Liver (tissue), 9 donors: Measurements from ENCODE around the gene CCDC97. TPM values are rescaled to one million over a fixed set of nuclear protein-coding genes. Genes with fewer than 3 reads are reported as not detected.

Source experiments
- DNase-seq: peaks from one replicate; pipeline ENCODE4 v3.0.0-alpha.2; 2017; ENCODE audit warnings: low spot score
- H3K27ac ChIP-seq, 2 donors: one replicate each; pipeline ENCODE4 v1.7.0; 2013; ENCODE audit warnings: inconsistent platforms in 2 of 2, low read length in 2 of 2, control low read depth in 1 of 2, low read depth in 1 of 2, mild to moderate bottlenecking in 1 of 2
- H3K27me3 ChIP-seq, 4 donors: one replicate each; pipeline versions ENCODE4 v1.6.1 to v1.7.0; 2013; ENCODE audit warnings: low read length in 3 of 4, inconsistent platforms in 1 of 4, mild to moderate bottlenecking in 1 of 4, moderate library complexity in 1 of 4; ENCODE audit not compliant: control insufficient read depth in 4 of 4, insufficient read depth in 4 of 4
- H3K36me3 ChIP-seq, 4 donors: one replicate each; pipeline versions ENCODE4 v1.6.1 to v1.7.0; 2013; ENCODE audit warnings: low read length in 3 of 4, mild to moderate bottlenecking in 3 of 4, low read depth in 1 of 4, moderate library complexity in 1 of 4; ENCODE audit not compliant: control insufficient read depth in 4 of 4, insufficient read depth in 3 of 4
- H3K4me1 ChIP-seq, 4 donors: one replicate each; pipeline versions ENCODE4 v1.6.1 to v1.7.0; 2013; ENCODE audit warnings: low read length in 3 of 4, mild to moderate bottlenecking in 3 of 4, moderate library complexity in 1 of 4; ENCODE audit not compliant: control insufficient read depth in 4 of 4, insufficient read depth in 4 of 4
- H3K4me3 ChIP-seq, 3 donors: one replicate each; pipeline versions ENCODE4 v1.6.1 to v1.7.0; 2013; ENCODE audit warnings: low read length in 3 of 3, control low read depth in 1 of 3, low read depth in 1 of 3, mild to moderate bottlenecking in 1 of 3
- H3K9ac ChIP-seq, 2 donors: one replicate each; pipeline ENCODE4 v1.7.0; 2013; ENCODE audit warnings: low read length in 2 of 2, mild to moderate bottlenecking in 2 of 2, moderate library complexity in 2 of 2, control low read depth in 1 of 2, low read depth in 1 of 2
- H3K9me3 ChIP-seq, 4 donors: one replicate each; pipeline versions ENCODE4 v1.6.1 to v1.7.0; 2013; ENCODE audit warnings: low read length in 3 of 4; ENCODE audit not compliant: control insufficient read depth in 4 of 4
- ATF3 ChIP-seq: IDR thresholded peaks from 2 replicates; pipeline ENCODE4 v1.6.1; 2016; ENCODE audit warnings: antibody characterized with exemption
- CTCF ChIP-seq: fragments of 150-350 bp; IDR thresholded peaks from 2 replicates; pipeline ENCODE4 v1.5.1; 2017; ENCODE audit warnings: improper control_type of control experiment, low read depth, low read length; ENCODE audit not compliant: missing input control
- EGR1 ChIP-seq, 2 donors: IDR thresholded peaks; 2 replicates each; pipeline ENCODE4 v1.6.1; 2016 to 2018; ENCODE audit warnings: antibody characterized with exemption in 2 of 2, low read depth in 2 of 2
- FOXA1 ChIP-seq: IDR thresholded peaks from 2 replicates; pipeline ENCODE4 v1.6.1; 2016; ENCODE audit warnings: antibody characterized with exemption
- FOXA2 ChIP-seq: IDR thresholded peaks from 2 replicates; pipeline ENCODE4 v1.6.1; 2016; ENCODE audit warnings: antibody characterized with exemption
- GABPA ChIP-seq, 2 donors: IDR thresholded peaks in 1 of 2; conservative IDR thresholded peaks in 1 of 2; 2 replicates each; pipeline ENCODE4 v1.6.1; 2016; ENCODE audit warnings: antibody characterized with exemption in 2 of 2, mild to moderate bottlenecking in 1 of 2, moderate library complexity in 1 of 2
- HNF4A ChIP-seq, 2 donors: conservative IDR thresholded peaks; 2 replicates each; pipeline ENCODE4 v1.6.1; 2016; ENCODE audit warnings: antibody characterized with exemption in 2 of 2, mild to moderate bottlenecking in 2 of 2
- HNF4G ChIP-seq: IDR thresholded peaks from 2 replicates; pipeline ENCODE4 v1.6.1; 2016; ENCODE audit warnings: antibody characterized with exemption
- JUND ChIP-seq, 2 donors: IDR thresholded peaks; 2 replicates each; pipeline ENCODE4 v1.6.1; 2016; ENCODE audit warnings: antibody characterized with exemption in 2 of 2
- MAX ChIP-seq: IDR thresholded peaks from 2 replicates; pipeline ENCODE4 v1.6.1; 2016; ENCODE audit warnings: antibody characterized with exemption
- NR2F2 ChIP-seq: IDR thresholded peaks from 2 replicates; pipeline ENCODE4 v1.6.1; 2016; ENCODE audit warnings: antibody characterized with exemption
- RAD21 ChIP-seq, 2 donors: IDR thresholded peaks; 2 replicates each; pipeline ENCODE4 v1.6.1; 2016; ENCODE audit warnings: antibody characterized with exemption in 2 of 2, mild to moderate bottlenecking in 2 of 2
- REST ChIP-seq: IDR thresholded peaks from 2 replicates; pipeline ENCODE4 v1.6.1; 2016; ENCODE audit warnings: antibody characterized with exemption, mild to moderate bottlenecking
- RXRA ChIP-seq, 2 donors: IDR thresholded peaks; 2 replicates each; pipeline ENCODE4 v1.6.1; 2017 to 2018; ENCODE audit warnings: antibody characterized with exemption in 2 of 2, mild to moderate bottlenecking in 1 of 2
- SP1 ChIP-seq: IDR thresholded peaks from 2 replicates; pipeline ENCODE4 v1.6.1; 2018; ENCODE audit warnings: antibody characterized with exemption, mild to moderate bottlenecking
- TAF1 ChIP-seq: conservative IDR thresholded peaks from 2 replicates; pipeline ENCODE4 v1.6.1; 2016; ENCODE audit warnings: antibody characterized with exemption, mild to moderate bottlenecking
- YY1 ChIP-seq: IDR thresholded peaks from 2 replicates; pipeline ENCODE4 v1.6.1; 2016; ENCODE audit warnings: antibody characterized with exemption, mild to moderate bottlenecking
- ZBTB33 ChIP-seq: IDR thresholded peaks from 2 replicates; pipeline ENCODE4 v1.6.1; 2016; ENCODE audit warnings: antibody characterized with exemption
- WGBS: extraction: QIAGEN DNeasy Blood & Tissue Kit; methylation state at CpG from one replicate; pipeline ENCODE4 v1.1.7; 2013; 5-methylcytosine and 5-hydroxymethylcytosine counted together
- polyA plus RNA-seq, 2 donors: library from polyadenylated mRNA; stranded (reverse) in 1 of 2; unstranded in 1 of 2; fragments of 200-250 nt in 1 of 2; fragments of >200 nt in 1 of 2; fragmentation: Nextera tagmentation in 1 of 2; extraction: Ambion mirVana in 1 of 2; gene quantifications; one replicate each; pipeline versions ENCODE4 v1.2.1 to v1.2.3, GENCODE V29; 2013 to 2015
- total RNA-seq, 2 donors: library from RNA; depleted of rRNA; stranded (reverse); fragments of >200 nt; gene quantifications; one replicate each; pipeline ENCODE4 v1.2.3, GENCODE V29; 2014
- donor health status: healthy.
- donor health status: healthy.
- donor health status: healthy.
- donor health status: healthy.
- donor health status: healthy.

CCDC97 gene
- total and polyA plus RNA-seq, 4 donors = 3.8 to 5.7 (median 5.3) TPM

GRCh38 chr19:41327576-41328156 is 17.7 kb downstream of the CCDC97 start:
- TF ChIP-seq RAD21 (IDR thresholded peaks at IDR 0.05) (peak in 1 of 2 donors; percentile 0), SP1 (peak; percentile 40), FOXA2 (no peak)
- no peaks in the 10 kb centered on the region for H3K27me3 ChIP-seq
- H3K36me3 ChIP-seq = peaks cover 0 to 4% (median 0%) of the 10 kb centered on the region in 4 donors
- H3K4me1 ChIP-seq = peaks cover 10 to 48% (median 23%) of the 10 kb centered on the region in 4 donors
- H3K9ac ChIP-seq = peak overlapping the region in 1 of 2 donors; percentile 24
- H3K9me3 ChIP-seq = no peaks in the 10 kb centered on the region
- DNase-seq = no peak
- H3K27ac ChIP-seq = peak overlapping the region; percentile 38 to 80
- 30% methylated on average over 33 of the region's 33 CpGs for WGBS
- no peak overlapping the region for H3K4me3 ChIP-seq

- Histone ChIP-seq H3K27ac (peak overlapping the region; percentile 38 to 80), H3K4me3 (no peak overlapping the region), H3K9me3 (no peaks in the 10 kb centered on the region), H3K9ac (peak overlapping the region in 1 of 2 donors; percentile 24), H3K4me1 (peaks cover 10 to 43% (median 19%) of the 10 kb centered on the region in 4 donors), H3K36me3 (peaks cover 0 to 4% (median 0%) of the 10 kb centered on the region in 4 donors), H3K27me3 (no peaks in the 10 kb centered on the region)
- no peak for DNase-seq
- TF ChIP-seq GABPA (IDR thresholded peaks at IDR 0.05 in 1 of 2, conservative IDR thresholded peaks at IDR 0.05 in 1 of 2) = no peak
- TF ChIP-seq FOXA2 = no peak
- TF ChIP-seq EGR1 (IDR thresholded peaks at IDR 0.05; ENCODE audit: low read depth in 2 of 2) = no peak
- no peak for TF ChIP-seq FOXA1
- TF ChIP-seq CTCF = no peak
- no peak for TF ChIP-seq RXRA (IDR thresholded peaks at IDR 0.05)
- no peak for TF ChIP-seq YY1
- no peak for TF ChIP-seq JUND (IDR thresholded peaks at IDR 0.05)
- no peak for TF ChIP-seq SP1
- no peak for TF ChIP-seq NR2F2
- no peak for TF ChIP-seq ATF3
- 50% methylated on average over 22 of the region's 22 CpGs for WGBS
Measured at GRCh38 chr19:41328157-41328841, 18.3 kb downstream of the CCDC97 start.

- whole genome bisulfite sequencing = 69% methylated on average over 1 of the region's 1 CpG
- Histone ChIP-seq H3K36me3 (peaks cover 0 to 4% (median 0%) of the 10 kb centered on the region in 4 donors), H3K9ac (no peak overlapping the region), H3K9me3 (no peaks in the 10 kb centered on the region), H3K4me3 (no peak overlapping the region), H3K27ac (peak overlapping the region; percentile 38 to 80), H3K4me1 (peaks cover 10 to 43% (median 19%) of the 10 kb centered on the region in 4 donors), H3K27me3 (no peaks in the 10 kb centered on the region)
- DNase-seq = no peak
- TF ChIP-seq RXRA (IDR thresholded peaks at IDR 0.05) = no peak
- no peak for TF ChIP-seq GABPA (IDR thresholded peaks at IDR 0.05 in 1 of 2, conservative IDR thresholded peaks at IDR 0.05 in 1 of 2)
- TF ChIP-seq JUND (IDR thresholded peaks at IDR 0.05) = no peak
- TF ChIP-seq YY1 = no peak
- no peak for TF ChIP-seq MAX
- TF ChIP-seq ATF3 = no peak
- TF ChIP-seq SP1 = no peak
- TF ChIP-seq EGR1 (IDR thresholded peaks at IDR 0.05; ENCODE audit: low read depth in 2 of 2) = no peak
- TF ChIP-seq FOXA1 = no peak
- TF ChIP-seq NR2F2 = no peak
- no peak for TF ChIP-seq RAD21 (IDR thresholded peaks at IDR 0.05)
- TF ChIP-seq HNF4A (conservative IDR thresholded peaks at IDR 0.05) = no peak
- TF ChIP-seq FOXA2 = no peak
- TF ChIP-seq TAF1 = no peak
- TF ChIP-seq REST = no peak
- TF ChIP-seq HNF4G = no peak
- no peak for TF ChIP-seq ZBTB33
Measured at GRCh38 chr19:41328842-41329225, 18.9 kb downstream of the CCDC97 start.
